DND-41 (cell line): ENCODE measurements around the gene DOK6.

Source experiments
- ATAC-seq: fragments of 200-7000 bp; cut with Tn5 transposase; 3 replicates; pipeline ENCODE4 v1.9.1; 2021; ENCODE audit warnings: low read depth; ENCODE audit not compliant: insufficient read depth
- DNase-seq: peaks from one replicate; pipeline ENCODE4 v3.0.0-alpha.2; 2020
- H2AFZ ChIP-seq: 2 replicates; pipeline ENCODE4 v1.6.0; 2012; ENCODE audit warnings: low read depth, low read length
- H3K27ac ChIP-seq: 2 replicates; pipeline ENCODE4 v1.5.1; 2012; ENCODE audit warnings: low read length, inconsistent platforms
- H3K27me3 ChIP-seq: fragments of 200-600 bp; sonication (generic); 2 replicates; pipeline ENCODE4 v1.6.0; 2012; ENCODE audit warnings: low read length, mild to moderate bottlenecking, inconsistent platforms; ENCODE audit not compliant: insufficient read depth, poor library complexity
- H3K36me3 ChIP-seq: 2 replicates; pipeline ENCODE4 v1.5.1; 2012; ENCODE audit warnings: low read length, inconsistent platforms; ENCODE audit not compliant: insufficient read depth
- H3K4me1 ChIP-seq: 2 replicates; pipeline ENCODE4 v1.5.1; 2012; ENCODE audit warnings: mild to moderate bottlenecking, low read length; ENCODE audit not compliant: insufficient read depth
- H3K4me2 ChIP-seq: 2 replicates; pipeline ENCODE4 v1.6.0; 2012; ENCODE audit warnings: mild to moderate bottlenecking, moderate library complexity, low read length, inconsistent platforms; ENCODE audit not compliant: insufficient read depth
- H3K4me3 ChIP-seq, 2 experiments: fragments of 200-600 bp in 1 of 2; shearing (Covaris generic) in 1 of 2; 2 replicates each; pipeline ENCODE4 v1.5.1; 2012 to 2016; ENCODE audit warnings: inconsistent platforms in 2 of 2, low read length in 2 of 2, mild to moderate bottlenecking in 2 of 2, low read depth in 1 of 2, moderate library complexity in 1 of 2
- H3K79me2 ChIP-seq: 2 replicates; pipeline ENCODE4 v1.6.0; 2012; ENCODE audit warnings: low read length, inconsistent platforms; ENCODE audit not compliant: insufficient read depth
- H3K9ac ChIP-seq: 2 replicates; pipeline ENCODE4 v1.6.0; 2012; ENCODE audit warnings: low read depth, mild to moderate bottlenecking, inconsistent platforms, low read length, moderate library complexity
- H3K9me3 ChIP-seq: 2 replicates; pipeline ENCODE4 v1.5.1; 2012; ENCODE audit warnings: low read length, moderate library complexity, mild to moderate bottlenecking, inconsistent platforms; ENCODE audit not compliant: insufficient read depth, severe bottlenecking
- H4K20me1 ChIP-seq: 2 replicates; pipeline ENCODE4 v1.6.0; 2012; ENCODE audit warnings: low read length; ENCODE audit not compliant: insufficient read depth
- CTCF ChIP-seq: IDR thresholded peaks from 2 replicates; pipeline ENCODE4 v1.5.1; 2012; ENCODE audit warnings: borderline replicate concordance, low read length, moderate library complexity, mild to moderate bottlenecking; ENCODE audit not compliant: poor library complexity, severe bottlenecking; ENCODE audit errors: extremely low read depth
- EZH2 ChIP-seq: IDR thresholded peaks from 3 replicates; pipeline ENCODE4 v1.6.1; 2012; ENCODE audit warnings: borderline replicate concordance, low read depth, mild to moderate bottlenecking, moderate library complexity, low read length, inconsistent platforms; ENCODE audit not compliant: severe bottlenecking

The DOK6 gene

GRCh38 chr18:69616114-69616513 lies 215.4 kb downstream of the DOK6 start:
- H3K9me3 ChIP-seq = no peaks in the 10 kb centered on the region
- no peak for TF ChIP-seq CTCF
- TF ChIP-seq EZH2 = no peak
- no peak for DNase-seq
- no peaks in the 10 kb centered on the region for H4K20me1 ChIP-seq
- no peak for ATAC-seq
- H3K4me2 ChIP-seq = no peak overlapping the region
- H3K36me3 ChIP-seq = no peaks in the 10 kb centered on the region
- no peaks in the 10 kb centered on the region for H3K79me2 ChIP-seq
- H3K27me3 ChIP-seq = no peaks in the 10 kb centered on the region
- H3K27ac ChIP-seq = no peak overlapping the region
- H3K4me3 ChIP-seq = no peak overlapping the region
- H3K9ac ChIP-seq = no peak overlapping the region
- no peak overlapping the region for H2AFZ ChIP-seq
- H3K4me1 ChIP-seq = no peaks in the 10 kb centered on the region

GRCh38 chr18:69617408-69617807 lies 216.7 kb downstream of the DOK6 start:
- DNase-seq (no peak), ATAC-seq (no peak)
- Histone ChIP-seq H3K4me1 (no peaks in the 10 kb centered on the region), H3K9ac (no peak overlapping the region), H3K27me3 (no peaks in the 10 kb centered on the region), H4K20me1 (no peaks in the 10 kb centered on the region), H2AFZ (no peak overlapping the region), H3K27ac (no peak overlapping the region), H3K79me2 (no peaks in the 10 kb centered on the region), H3K36me3 (no peaks in the 10 kb centered on the region), H3K4me3 (no peak overlapping the region), H3K9me3 (no peaks in the 10 kb centered on the region), H3K4me2 (no peak overlapping the region)
- no peak for TF ChIP-seq CTCF
- no peak for TF ChIP-seq EZH2

- Histone ChIP-seq H3K27ac (no peak overlapping the region), H3K4me1 (no peaks in the 10 kb centered on the region), H3K4me2 (no peak overlapping the region), H3K79me2 (no peaks in the 10 kb centered on the region), H3K36me3 (no peaks in the 10 kb centered on the region), H3K4me3 (no peak overlapping the region), H3K27me3 (no peaks in the 10 kb centered on the region), H4K20me1 (no peaks in the 10 kb centered on the region), H3K9ac (no peak overlapping the region), H3K9me3 (no peaks in the 10 kb centered on the region), H2AFZ (peak overlapping the region; percentile 31; the same call in 1 of the 2 replicates)
- ATAC-seq (no peak), DNase-seq (no peak)
- TF ChIP-seq EZH2 (no peak), CTCF (no peak)
Observed at GRCh38 chr18:69617888-69618287, 217.2 kb downstream of the DOK6 start.

GRCh38 chr18:69622184-69622583 lies 221.5 kb downstream of the DOK6 start:
- H3K27ac ChIP-seq = no peak overlapping the region
- no peaks in the 10 kb centered on the region for H3K27me3 ChIP-seq
- H3K79me2 ChIP-seq = no peaks in the 10 kb centered on the region
- TF ChIP-seq CTCF = no peak
- no peak for TF ChIP-seq EZH2
- H3K4me3 ChIP-seq = no peak overlapping the region
- H3K9ac ChIP-seq = no peak overlapping the region
- H3K9me3 ChIP-seq = no peaks in the 10 kb centered on the region
- no peak overlapping the region for H2AFZ ChIP-seq
- ATAC-seq (no peak), DNase-seq (no peak)
- no peak overlapping the region for H3K4me2 ChIP-seq
- no peaks in the 10 kb centered on the region for H3K4me1 ChIP-seq
- no peaks in the 10 kb centered on the region for H4K20me1 ChIP-seq
- H3K36me3 ChIP-seq = no peaks in the 10 kb centered on the region
